Epithelial cell of esophagus (primary cell): ENCODE measurements around the gene LRRC8E.
A peak's percentile ranks its signal among the peaks of the same experiment; 100 is the strongest.

Experiments used
- DNase-seq: peaks from one replicate; pipeline ENCODE4 v3.0.0; 2010; ENCODE audit warnings: low read depth
- H3K4me3 ChIP-seq: 2 replicates; pipeline ENCODE4 v1.5.1; 2011; ENCODE audit warnings: mild to moderate bottlenecking, low read length, control low read depth
- CTCF ChIP-seq: IDR thresholded peaks from 2 replicates; pipeline ENCODE4 v1.5.1; 2011; ENCODE audit warnings: low read depth, mild to moderate bottlenecking, low read length, control low read depth, inconsistent platforms; ENCODE audit not compliant: insufficient read depth; ENCODE audit errors: missing control alignments

Gene LRRC8E

GRCh38 chr19:7888145-7888825 lies at the start of gene LRRC8E:
Gene LRRC8E, plus strand, starts transcription at chr19:7888510. Its CDS starts 7,094 bp downstream, at chr19:7895604.
- peak; percentile 80 for DNase-seq
- peak within 1 kb of the TSS; percentile 68 for H3K4me3 ChIP-seq
- no peak for TF ChIP-seq CTCF

- H3K4me3 ChIP-seq = no peak overlapping the region
- DNase-seq = no peak
- no peak for TF ChIP-seq CTCF
Observed at GRCh38 chr19:7839476-7839875, 48.8 kb upstream of the LRRC8E start.

GRCh38 chr19:7840629-7841028 lies 47.7 kb upstream of the LRRC8E start:
- no peak for TF ChIP-seq CTCF
- no peak for DNase-seq
- H3K4me3 ChIP-seq = no peak overlapping the region

GRCh38 chr19:7841751-7842660 lies 46.3 kb upstream of the LRRC8E start:
- no peak for DNase-seq
- TF ChIP-seq CTCF = no peak
- no peak overlapping the region for H3K4me3 ChIP-seq

- TF ChIP-seq CTCF = no peak
- no peak for DNase-seq
- no peak overlapping the region for H3K4me3 ChIP-seq
Observed at GRCh38 chr19:7842661-7843294, 45.5 kb upstream of the LRRC8E start.

GRCh38 chr19:7843521-7843920 lies 44.8 kb upstream of the LRRC8E start:
- no peak for TF ChIP-seq CTCF
- no peak for DNase-seq

More at GRCh38 chr19:7843521-7843920, 44.8 kb upstream of the LRRC8E start:
- no peak overlapping the region for H3K4me3 ChIP-seq
